B cell (primary cell): ENCODE measurements around the gene COL11A1.

Experiments used
- EZH2 ChIP-seq: IDR thresholded peaks from 2 replicates; pipeline ENCODE4 v1.6.1; 2012; ENCODE audit warnings: borderline replicate concordance, low read depth, mild to moderate bottlenecking, moderate library complexity, low read length; ENCODE audit not compliant: insufficient read depth, poor library complexity, severe bottlenecking
- TF ChIP-seq, protein P1 (sequence below): fragments of 200-600 bp; IDR thresholded peaks from one replicate; pipeline ENCODE4 v1.8.0; 2022; ENCODE audit warnings: antibody characterized with exemption, mild to moderate bottlenecking

DNA sequence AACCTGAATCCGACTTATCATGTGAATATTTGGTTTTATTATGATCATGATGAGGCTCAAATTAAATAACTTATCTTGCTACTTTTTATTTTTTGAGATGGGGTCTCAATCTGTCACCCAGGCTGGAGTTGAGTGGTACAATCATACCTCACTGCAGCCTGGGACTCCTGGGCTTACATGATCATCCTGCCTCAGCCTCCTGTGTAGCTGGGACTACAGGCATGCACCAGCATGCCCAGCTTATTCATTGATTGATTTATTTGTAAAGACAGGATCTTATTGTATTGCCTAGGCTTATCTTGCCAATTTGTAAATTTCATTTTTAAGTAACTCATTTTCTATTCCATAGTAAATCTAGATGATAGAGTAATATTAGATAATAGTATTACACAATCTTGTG lies 84.3 kb downstream of the COL11A1 start:
- TF ChIP-seq, protein P1, sequence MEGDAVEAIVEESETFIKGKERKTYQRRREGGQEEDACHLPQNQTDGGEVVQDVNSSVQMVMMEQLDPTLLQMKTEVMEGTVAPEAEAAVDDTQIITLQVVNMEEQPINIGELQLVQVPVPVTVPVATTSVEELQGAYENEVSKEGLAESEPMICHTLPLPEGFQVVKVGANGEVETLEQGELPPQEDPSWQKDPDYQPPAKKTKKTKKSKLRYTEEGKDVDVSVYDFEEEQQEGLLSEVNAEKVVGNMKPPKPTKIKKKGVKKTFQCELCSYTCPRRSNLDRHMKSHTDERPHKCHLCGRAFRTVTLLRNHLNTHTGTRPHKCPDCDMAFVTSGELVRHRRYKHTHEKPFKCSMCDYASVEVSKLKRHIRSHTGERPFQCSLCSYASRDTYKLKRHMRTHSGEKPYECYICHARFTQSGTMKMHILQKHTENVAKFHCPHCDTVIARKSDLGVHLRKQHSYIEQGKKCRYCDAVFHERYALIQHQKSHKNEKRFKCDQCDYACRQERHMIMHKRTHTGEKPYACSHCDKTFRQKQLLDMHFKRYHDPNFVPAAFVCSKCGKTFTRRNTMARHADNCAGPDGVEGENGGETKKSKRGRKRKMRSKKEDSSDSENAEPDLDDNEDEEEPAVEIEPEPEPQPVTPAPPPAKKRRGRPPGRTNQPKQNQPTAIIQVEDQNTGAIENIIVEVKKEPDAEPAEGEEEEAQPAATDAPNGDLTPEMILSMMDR = no peak
- TF ChIP-seq EZH2 = no peak
